Ishikawa (cell line): ENCODE measurements around the gene SFMBT1.

Experiments used
- CEBPB ChIP-seq: IDR thresholded peaks from 2 replicates; pipeline ENCODE4 v1.6.1; 2012
- CREB1 ChIP-seq: IDR thresholded peaks from 2 replicates; pipeline ENCODE4 v1.6.1; 2012; ENCODE audit warnings: low read depth
- EGR1 ChIP-seq: IDR thresholded peaks from 2 replicates; pipeline ENCODE4 v1.6.1; 2012
- EP300 ChIP-seq: IDR thresholded peaks from 2 replicates; pipeline ENCODE4 v1.6.1; 2012; ENCODE audit warnings: borderline replicate concordance
- FOXM1 ChIP-seq: IDR thresholded peaks from 2 replicates; pipeline ENCODE4 v1.6.1; 2012; ENCODE audit warnings: low read depth, borderline replicate concordance
- MAX ChIP-seq: IDR thresholded peaks from 2 replicates; pipeline ENCODE4 v1.6.1; 2012
- NFIC ChIP-seq: IDR thresholded peaks from 2 replicates; pipeline ENCODE4 v1.6.1; 2012
- RAD21 ChIP-seq: IDR thresholded peaks from 2 replicates; pipeline ENCODE4 v1.6.1; 2012; ENCODE audit warnings: low read depth
- REST ChIP-seq: IDR thresholded peaks from 2 replicates; pipeline ENCODE4 v1.6.1; 2012; ENCODE audit warnings: low read depth, mild to moderate bottlenecking
- TAF1 ChIP-seq: IDR thresholded peaks from 2 replicates; pipeline ENCODE4 v1.6.1; 2012; ENCODE audit warnings: low read depth, mild to moderate bottlenecking
- TCF12 ChIP-seq: IDR thresholded peaks from 2 replicates; pipeline ENCODE4 v1.6.1; 2012; ENCODE audit warnings: low read depth
- TEAD4 ChIP-seq: IDR thresholded peaks from 2 replicates; pipeline ENCODE4 v1.6.1; 2012
- USF1 ChIP-seq: IDR thresholded peaks from 2 replicates; pipeline ENCODE4 v1.6.1; 2012
- YY1 ChIP-seq: IDR thresholded peaks from 2 replicates; pipeline ENCODE4 v1.6.1; 2012; ENCODE audit warnings: low read depth
- ZBTB7A ChIP-seq: IDR thresholded peaks from 2 replicates; pipeline ENCODE4 v1.6.1; 2012; ENCODE audit warnings: low read depth

SFMBT1 gene

GRCh38 chr3:52904552-52904951 lies 141.3 kb downstream of the SFMBT1 start:
- no peak for TF ChIP-seq EP300
- TF ChIP-seq CEBPB: no peak
- TF ChIP-seq CREB1: no peak
- no peak for TF ChIP-seq TCF12
- no peak for TF ChIP-seq EGR1
- no peak for TF ChIP-seq NFIC
- TF ChIP-seq TAF1: no peak
- TF ChIP-seq RAD21: no peak
- TF ChIP-seq ZBTB7A: no peak
- no peak for TF ChIP-seq TEAD4

GRCh38 chr3:52904000-52904399 lies 141.9 kb downstream of the SFMBT1 start:
- TF ChIP-seq RAD21 (no peak), TCF12 (no peak), EP300 (no peak), TAF1 (no peak), CEBPB (no peak), TEAD4 (no peak), EGR1 (no peak), MAX (no peak), USF1 (no peak), NFIC (no peak), REST (no peak), YY1 (no peak), FOXM1 (no peak)

DNA sequence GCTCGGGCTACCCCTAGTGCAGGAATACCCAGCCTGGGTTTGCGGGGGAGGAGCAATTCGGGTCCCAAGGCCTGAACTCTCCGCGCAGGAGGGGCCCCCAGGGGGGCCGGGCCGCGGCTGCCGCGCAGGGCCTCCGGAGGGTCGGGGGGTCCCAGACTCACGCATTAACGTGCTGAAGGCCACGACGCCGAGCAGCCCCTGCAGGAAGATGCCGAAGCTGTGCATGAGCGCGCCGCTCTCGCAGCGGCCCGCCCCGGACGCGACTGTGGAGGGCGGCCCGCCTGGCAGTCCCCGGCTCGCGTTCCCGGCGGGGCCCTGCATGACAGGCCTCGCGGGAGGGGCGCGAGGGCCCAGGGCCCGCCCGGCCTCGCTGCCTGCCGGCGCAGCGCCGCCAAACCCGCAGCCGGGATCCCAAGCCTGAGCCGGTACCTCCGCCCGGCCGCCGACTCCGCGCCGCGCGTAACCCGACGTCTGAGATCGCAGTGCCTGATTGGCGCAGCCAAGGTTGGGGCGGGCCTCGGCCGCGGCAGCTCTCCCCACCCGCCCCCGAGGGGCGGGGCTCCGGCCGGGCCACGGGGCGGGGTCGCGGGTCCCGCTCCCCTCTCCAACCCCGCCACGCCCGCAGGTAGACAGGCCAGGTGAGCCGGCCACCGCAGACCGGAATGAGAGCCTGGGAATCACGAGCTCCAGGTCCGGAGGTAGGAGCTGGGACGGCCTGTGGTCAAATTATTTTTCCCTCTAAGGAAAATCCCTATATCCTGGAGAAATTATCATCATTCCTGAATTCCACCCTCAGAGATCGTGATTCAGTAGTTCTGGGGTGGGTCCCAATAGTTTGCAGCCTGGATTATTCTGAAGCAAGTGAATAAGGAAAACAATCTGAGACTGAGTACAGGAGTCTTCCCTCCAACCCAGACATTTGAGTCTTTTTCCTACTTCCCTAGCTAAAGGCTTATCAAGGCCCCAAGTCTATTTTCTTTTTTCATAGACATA lies 148.4 kb downstream of the SFMBT1 start, which contains the start of gene STIMATE:
STIMATE (minus strand) TSS at position 419 of the 993 bp plus-strand sequence; CDS start at position 321, 98 bp downstream.
- 0 out of 2 replicates have a peak, but pooled peaks have one; percentile 30 for TF ChIP-seq TEAD4
- no peak for TF ChIP-seq CREB1
- TF ChIP-seq USF1: no peak
- TF ChIP-seq MAX: peak; percentile 62; the same call in 1 of the 2 replicates
- TF ChIP-seq REST: 0 out of 2 replicates have a peak, but pooled peaks have one; percentile 2
- TF ChIP-seq TAF1: peak; percentile 72; the same call in 1 of the 2 replicates
- TF ChIP-seq TCF12: peak; percentile 13; the same call in 1 of the 2 replicates

GRCh38 chr3:52896613-52897012 lies 149.3 kb downstream of the SFMBT1 start:
- TF ChIP-seq NFIC: no peak
- no peak for TF ChIP-seq REST

- TF ChIP-seq FOXM1 (no peak), NFIC (no peak), TCF12 (no peak), USF1 (no peak), EGR1 (no peak)
These were observed 149.7 kb downstream of the SFMBT1 start for GRCh38 chr3:52896151-52896550.
